GM18907 (cell line): ENCODE data around the gene OTULIN.

Source experiments
- ATAC-seq: cut with Tn5 transposase; IDR thresholded peaks from one replicate; pipeline ENCODE4 v1.9.1; 2021; ENCODE audit warnings: mild to moderate bottlenecking, moderate library complexity; ENCODE audit not compliant: unreplicated experiment

OTULIN gene

GRCh38 chr5:14738050-14738449, 73.5 kb downstream of the OTULIN start:
- no peak for ATAC-seq

GRCh38 chr5:14739538-14739937, 75.0 kb downstream of the OTULIN start:
- ATAC-seq: no peak

- no peak for ATAC-seq
Measured at GRCh38 chr5:14739981-14740380, 75.5 kb downstream of the OTULIN start.

- ATAC-seq: no peak
Measured at GRCh38 chr5:14741131-14741530, 76.6 kb downstream of the OTULIN start.

- no peak for ATAC-seq
Measured at GRCh38 chr5:14741801-14742440, 77.4 kb downstream of the OTULIN start.

- ATAC-seq: no peak
Measured at GRCh38 chr5:14742498-14742897, 78.0 kb downstream of the OTULIN start.

- no peak for ATAC-seq
Measured at GRCh38 chr5:14743601-14744295, 79.2 kb downstream of the OTULIN start.

GRCh38 chr5:14744296-14745187, 80.0 kb downstream of the OTULIN start:
- ATAC-seq: no peak

- no peak for ATAC-seq
Measured at GRCh38 chr5:14745188-14745563, 80.7 kb downstream of the OTULIN start.

- ATAC-seq: no peak
Measured at GRCh38 chr5:14745753-14746152, 81.2 kb downstream of the OTULIN start.

- ATAC-seq: no peak
Measured at GRCh38 chr5:14748180-14748900, 83.8 kb downstream of the OTULIN start.
